ENCODE data around the gene TBC1D2. TPM values are rescaled to one million over a fixed set of nuclear protein-coding genes. Genes with fewer than 3 reads are reported as not detected.

TBC1D2 gene
- polyA plus RNA-seq, 12 donors = 1.4 to 3.3 (median 2.0) TPM; not detected in 1

- no peak for DNase-seq
Observed at GRCh38 chr9:98171176-98171925, 84.1 kb downstream of the TBC1D2 start.

DNA sequence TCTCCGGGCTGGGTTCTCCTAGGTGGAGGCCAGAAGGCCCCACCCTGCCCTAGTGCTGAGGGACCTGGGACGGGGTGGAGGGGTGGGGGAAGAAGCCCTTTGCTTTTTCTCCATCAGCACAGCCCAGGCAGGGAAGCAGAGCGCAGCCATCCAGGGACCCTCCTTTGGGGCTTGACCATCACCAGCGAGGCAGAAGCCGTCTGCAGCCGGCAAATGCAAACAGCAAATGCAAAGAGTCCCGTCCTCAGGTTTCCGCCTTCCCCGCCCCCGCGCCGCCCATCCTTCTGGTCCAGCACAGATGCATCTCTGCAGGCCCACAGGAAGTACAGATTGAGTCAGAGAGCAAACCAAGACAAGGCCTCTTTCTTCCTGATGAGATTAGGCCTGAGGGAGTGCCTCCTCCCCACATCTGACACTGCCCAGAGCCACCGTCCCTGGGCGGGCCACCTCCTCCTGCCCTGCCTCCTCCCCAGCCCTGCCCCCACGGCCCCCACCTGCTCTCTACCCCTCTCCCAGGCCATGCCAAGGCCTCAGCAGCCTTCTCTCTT is 86.4 kb downstream of the TBC1D2 start:
- DNase-seq = peak; percentile 13

- DNase-seq = no peak
Observed at GRCh38 chr9:98168153-98168780, 87.2 kb downstream of the TBC1D2 start.

DNA sequence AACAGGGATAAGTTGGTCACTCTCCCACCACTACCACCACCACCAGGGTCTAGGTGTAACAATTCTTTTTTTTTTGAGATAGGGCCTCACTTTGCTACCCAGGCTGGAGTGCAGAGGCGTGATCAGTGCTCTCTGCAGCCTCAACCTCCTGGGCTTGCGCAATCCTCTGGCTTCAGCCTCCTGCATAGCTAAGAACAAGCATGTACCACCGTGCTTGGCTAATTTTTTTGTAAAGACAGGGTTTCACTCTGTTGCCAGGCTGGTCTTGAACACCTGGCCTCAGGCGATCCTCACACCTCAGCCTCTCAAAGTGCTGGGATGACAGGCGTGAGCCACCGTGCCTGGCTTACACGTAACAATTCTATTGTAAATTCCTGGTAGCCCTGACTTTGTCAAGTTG is 90.5 kb downstream of the TBC1D2 start:
- no peak for DNase-seq

- DNase-seq = no peak
Observed at GRCh38 chr9:98162613-98163012, 92.8 kb downstream of the TBC1D2 start.

- DNase-seq = no peak
Observed at GRCh38 chr9:98161851-98162250, 93.6 kb downstream of the TBC1D2 start.

GRCh38 chr9:98159790-98160189 is 95.7 kb downstream of the TBC1D2 start:
- DNase-seq = no peak

DNA sequence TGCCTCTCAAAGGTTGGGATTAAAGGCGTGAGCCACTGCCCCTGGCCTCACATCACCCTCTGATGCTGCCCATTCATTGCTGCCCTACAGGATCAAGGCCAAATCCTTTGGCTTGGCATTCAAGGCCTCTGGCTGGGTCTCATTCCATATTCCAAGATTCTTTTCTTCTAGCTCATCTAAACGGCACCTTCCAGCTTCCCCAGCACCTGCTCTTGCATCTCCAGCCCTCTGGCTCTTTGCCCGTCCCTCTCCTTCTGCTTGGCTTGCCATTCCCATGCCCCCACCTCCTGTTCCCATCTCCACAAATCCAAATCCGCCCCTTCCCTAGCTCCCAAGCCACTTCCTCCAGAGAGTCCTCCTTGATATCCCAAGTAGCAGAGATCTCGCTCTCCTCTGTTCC is 96.1 kb downstream of the TBC1D2 start:
- DNase-seq = no peak

- no peak for DNase-seq
Observed at GRCh38 chr9:98158071-98158831, 97.2 kb downstream of the TBC1D2 start.

- DNase-seq = no peak
Observed at GRCh38 chr9:98157372-98157771, 98.1 kb downstream of the TBC1D2 start.

GRCh38 chr9:98154678-98155077 is 100.8 kb downstream of the TBC1D2 start:
- no peak for DNase-seq

GRCh38 chr9:98152526-98152925 is 102.9 kb downstream of the TBC1D2 start:
- DNase-seq = no peak

DNA sequence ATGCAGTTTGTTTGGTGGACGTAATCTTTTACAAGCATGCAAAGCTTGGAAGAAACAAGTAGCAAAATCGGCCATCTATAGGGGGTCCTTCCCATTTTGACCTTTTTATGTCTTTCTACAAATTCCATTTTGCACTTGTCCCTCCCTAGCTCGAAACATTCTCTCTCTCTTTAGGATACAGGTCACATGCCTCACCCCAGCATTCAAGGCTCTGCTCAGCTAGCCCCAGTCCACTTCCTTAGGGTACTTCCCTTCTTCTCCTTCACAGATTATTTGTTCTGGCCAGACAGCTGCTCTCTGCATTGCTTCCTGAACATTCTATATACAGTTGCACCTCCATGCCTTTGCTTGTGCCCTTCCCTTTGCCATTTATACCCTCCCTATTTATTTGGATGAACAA is 104.7 kb downstream of the TBC1D2 start:
- DNase-seq = no peak

GRCh38 chr9:98150164-98150563 is 105.3 kb downstream of the TBC1D2 start:
- DNase-seq = no peak

DNA sequence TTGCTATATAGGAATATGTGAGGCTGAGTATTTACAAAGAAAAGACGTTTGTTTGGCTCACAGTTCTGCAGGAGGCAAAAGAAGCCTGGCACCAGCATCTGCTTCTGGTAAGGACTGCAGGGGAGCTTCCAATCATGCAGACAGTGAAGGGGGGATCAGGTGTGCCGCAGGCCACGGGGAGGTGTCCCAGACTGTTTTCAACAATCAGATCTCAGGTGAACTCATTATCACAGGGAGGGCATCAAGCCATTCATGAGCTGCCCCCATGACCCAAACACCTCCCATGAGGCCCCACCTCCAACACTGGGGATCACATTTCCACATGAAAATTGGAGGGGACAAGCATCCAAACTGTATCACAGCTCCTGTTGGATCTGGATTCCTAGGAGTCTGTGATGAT is 106.0 kb downstream of the TBC1D2 start:
- no peak for DNase-seq

Other genes starting within 250 kb of the TBC1D2 start
- gene NANS, start 198.9 kb downstream of the TBC1D2 start, polyA plus RNA-seq (ENCODE audit: insufficient read length in 12 of 12) = 10 to 100 TPM in 11 of 12 donors, not detected in 1; 28.0 to 45.4 (median 33.4) TPM
- gene TRIM14, start 136.4 kb downstream of the TBC1D2 start, polyA plus RNA-seq (ENCODE audit: insufficient read length in 12 of 12) = 1 to 10 TPM in 8 of 12 donors, under 1 TPM in 3, not detected in 1; 0.73 to 6.5 (median 1.9) TPM
- 1 to 10 TPM in 2 of 12 donors, under 1 TPM in 9, not detected in 1; 0.18 to 4.9 (median 0.34) TPM for gene CORO2A, start 63.0 kb downstream of the TBC1D2 start, polyA plus RNA-seq (ENCODE audit: insufficient read length in 12 of 12)

Data from muscle of arm (tissue), 12 donors.